HUES64 (cell line): Measurements from ENCODE around the gene LIN28A.

Experiments used
- H3K27ac ChIP-seq: 2 replicates; pipeline ENCODE4 v1.7.0; 2013; ENCODE audit warnings: low read depth, low read length, inconsistent platforms
- H3K27me3 ChIP-seq: 2 replicates; pipeline ENCODE4 v1.6.1; 2013; ENCODE audit warnings: mild to moderate bottlenecking, low read length; ENCODE audit not compliant: insufficient read depth
- H3K36me3 ChIP-seq: 2 replicates; pipeline ENCODE4 v1.6.1; 2013; ENCODE audit warnings: mild to moderate bottlenecking, low read length; ENCODE audit not compliant: insufficient read depth
- H3K4me1 ChIP-seq: 2 replicates; pipeline ENCODE4 v1.6.1; 2013; ENCODE audit warnings: mild to moderate bottlenecking, low read length, moderate library complexity; ENCODE audit not compliant: insufficient read depth
- H3K4me3 ChIP-seq: 2 replicates; pipeline ENCODE4 v1.5.1; 2013; ENCODE audit warnings: mild to moderate bottlenecking, low read length, moderate library complexity
- H3K9ac ChIP-seq: 2 replicates; pipeline ENCODE4 v1.6.1; 2013; ENCODE audit warnings: mild to moderate bottlenecking, low read depth, low read length
- H3K9me3 ChIP-seq: 2 replicates; pipeline ENCODE4 v1.6.1; 2013; ENCODE audit warnings: low read depth, low read length; ENCODE audit not compliant: insufficient read depth
- WGBS: fragments of 150-250, 120-280 bp; methylation state at CpG from one replicate; pipeline ENCODE4 v1.1.7; 2013; ENCODE audit warnings: missing lambda C conversion rate; 5-methylcytosine and 5-hydroxymethylcytosine counted together

The LIN28A gene

DNA sequence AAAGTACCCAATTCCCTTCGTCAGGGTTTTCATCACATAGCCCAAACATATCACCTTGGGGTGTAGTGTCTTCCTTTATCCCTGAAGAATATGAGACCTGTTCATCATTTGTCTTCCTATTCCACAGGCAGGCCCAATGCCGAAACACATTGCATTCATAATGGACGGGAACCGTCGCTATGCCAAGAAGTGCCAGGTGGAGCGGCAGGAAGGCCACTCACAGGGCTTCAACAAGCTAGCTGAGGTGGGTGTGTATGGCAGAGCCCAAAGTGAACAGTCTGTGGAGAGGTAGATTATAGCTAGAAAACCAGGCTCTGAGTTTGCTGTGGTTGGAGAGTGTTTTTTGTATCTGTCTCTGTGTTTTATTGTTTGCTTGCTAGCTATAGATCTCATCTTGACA lies 27.4 kb downstream of the LIN28A start:
- H3K9ac ChIP-seq, result no peak overlapping the region
- no peak overlapping the region for H3K27ac ChIP-seq
- peaks cover under 1% of the 10 kb centered on the region; the same call in 1 of the 2 replicates for H3K4me1 ChIP-seq
- H3K4me3 ChIP-seq, result no peak overlapping the region
- H3K27me3 ChIP-seq, result no peaks in the 10 kb centered on the region
- no peaks in the 10 kb centered on the region for H3K9me3 ChIP-seq
- WGBS, result 96% methylated on average over 6 of the region's 6 CpGs
- peaks cover 66% of the 10 kb centered on the region for H3K36me3 ChIP-seq

DNA sequence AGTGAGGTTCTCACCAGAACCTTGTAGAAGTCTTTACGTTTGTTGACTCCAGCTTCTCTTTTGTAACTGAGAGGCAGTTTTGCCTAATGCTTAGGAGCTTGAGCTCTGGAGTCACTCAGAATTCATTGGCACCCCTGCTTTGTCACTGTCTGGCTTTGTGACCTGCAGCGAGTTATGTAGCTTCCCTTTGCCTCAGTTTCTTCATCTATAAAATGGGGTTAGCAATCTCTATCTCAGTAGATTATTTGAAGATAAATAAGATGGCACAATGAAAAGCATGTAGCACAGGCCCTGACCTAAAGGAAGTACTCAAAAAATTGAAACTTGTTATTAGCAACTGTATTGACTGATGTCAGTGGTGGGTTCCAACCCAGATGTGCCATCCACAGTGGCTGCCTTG lies 29.6 kb downstream of the LIN28A start:
- WGBS, result 91% methylated on average over 2 of the region's 2 CpGs

DNA sequence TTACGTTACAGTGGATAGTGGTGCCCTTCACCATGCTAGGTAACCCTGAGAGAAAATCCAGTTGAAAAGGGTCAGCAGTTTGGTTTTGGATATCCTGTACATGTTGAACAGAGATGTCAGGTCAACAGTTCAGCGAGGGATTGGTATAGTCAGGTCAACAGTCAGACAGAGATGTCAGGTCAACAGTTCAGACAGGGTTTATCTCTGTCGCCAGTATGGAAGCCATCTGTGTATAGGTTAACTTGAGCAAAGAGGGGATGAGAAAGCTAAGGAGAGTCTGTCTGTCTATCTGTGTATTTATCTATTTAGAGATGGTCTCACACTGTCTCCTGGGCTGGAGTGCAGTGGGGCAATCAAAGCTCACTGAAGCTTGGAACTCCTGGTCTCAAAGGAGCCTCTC lies 39.3 kb downstream of the LIN28A start:
- peaks cover 68% of the 10 kb centered on the region for H3K36me3 ChIP-seq
- H3K27ac ChIP-seq, result no peak overlapping the region
- H3K4me3 ChIP-seq, result no peak overlapping the region
- H3K9me3 ChIP-seq, result no peaks in the 10 kb centered on the region
- H3K9ac ChIP-seq, result no peak overlapping the region
- WGBS, result 92% methylated on average over 3 of the region's 3 CpGs
- H3K4me1 ChIP-seq, result no peaks in the 10 kb centered on the region
- no peaks in the 10 kb centered on the region for H3K27me3 ChIP-seq

More for the DNA sequence above, 29.6 kb downstream of the LIN28A start:
- H3K27me3 ChIP-seq, result no peaks in the 10 kb centered on the region
- no peak overlapping the region for H3K9ac ChIP-seq
- no peak overlapping the region for H3K27ac ChIP-seq
- no peak overlapping the region for H3K4me3 ChIP-seq
- no peaks in the 10 kb centered on the region for H3K4me1 ChIP-seq
- no peaks in the 10 kb centered on the region for H3K9me3 ChIP-seq
- H3K36me3 ChIP-seq, result peaks cover 78% of the 10 kb centered on the region

- Histone ChIP-seq H3K9ac (no peak overlapping the region), H3K4me3 (no peak overlapping the region), H3K27ac (no peak overlapping the region), H3K4me1 (no peaks in the 10 kb centered on the region), H3K36me3 (peaks cover 69% of the 10 kb centered on the region), H3K9me3 (no peaks in the 10 kb centered on the region), H3K27me3 (no peaks in the 10 kb centered on the region)
- WGBS, result 99% methylated on average over 3 of the region's 3 CpGs
These were observed 40.3 kb downstream of the LIN28A start for GRCh38 chr1:26450908-26451307.

DNA sequence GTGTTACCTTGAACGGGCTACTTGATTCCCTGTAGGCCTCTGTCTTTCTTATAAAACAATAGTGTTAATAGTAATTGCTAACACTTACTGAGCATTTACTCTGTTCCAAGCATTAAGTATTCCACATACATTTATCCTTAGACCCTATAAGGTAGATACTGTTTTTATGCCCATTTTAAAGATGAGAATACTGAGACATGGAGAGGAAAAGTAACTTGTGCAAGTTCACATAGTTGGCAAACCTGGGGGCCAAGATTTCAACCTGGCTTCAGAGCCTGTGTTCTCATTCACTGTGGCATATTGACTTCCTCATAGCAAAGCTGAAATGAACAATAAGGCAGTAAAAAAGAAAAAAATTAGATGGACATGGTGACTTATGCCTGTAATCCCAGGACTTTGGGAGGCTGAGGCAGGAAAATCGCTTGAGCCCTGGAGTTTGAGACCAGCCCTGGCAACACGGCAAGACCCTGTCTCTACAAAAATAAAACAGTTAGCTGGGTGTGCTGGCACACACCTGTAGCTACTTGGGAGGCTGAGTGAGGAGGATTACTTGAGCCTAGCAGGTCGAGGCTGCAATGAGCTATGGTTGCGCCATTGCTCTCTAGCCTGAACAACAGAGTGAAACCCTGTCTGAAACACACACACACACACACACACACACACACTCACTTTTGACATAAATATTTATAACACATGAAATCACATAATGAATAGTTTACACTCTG lies 42.0 kb downstream of the LIN28A start:
- Histone ChIP-seq H3K4me1 (no peaks in the 10 kb centered on the region), H3K9me3 (no peaks in the 10 kb centered on the region), H3K36me3 (peaks cover 63% of the 10 kb centered on the region), H3K27me3 (no peaks in the 10 kb centered on the region), H3K4me3 (no peak overlapping the region), H3K9ac (no peak overlapping the region), H3K27ac (no peak overlapping the region)
- WGBS, result 96% methylated on average over 5 of the region's 5 CpGs

GRCh38 chr1:26459148-26459547 lies 48.5 kb downstream of the LIN28A start:
- 82% methylated on average over 1 of the region's 1 CpG for WGBS
- no peak overlapping the region for H3K27ac ChIP-seq
- peaks cover 69% of the 10 kb centered on the region for H3K36me3 ChIP-seq
- no peaks in the 10 kb centered on the region for H3K9me3 ChIP-seq
- no peak overlapping the region for H3K4me3 ChIP-seq
- H3K4me1 ChIP-seq, result no peaks in the 10 kb centered on the region
- H3K27me3 ChIP-seq, result no peaks in the 10 kb centered on the region
- H3K9ac ChIP-seq, result no peak overlapping the region

DNA sequence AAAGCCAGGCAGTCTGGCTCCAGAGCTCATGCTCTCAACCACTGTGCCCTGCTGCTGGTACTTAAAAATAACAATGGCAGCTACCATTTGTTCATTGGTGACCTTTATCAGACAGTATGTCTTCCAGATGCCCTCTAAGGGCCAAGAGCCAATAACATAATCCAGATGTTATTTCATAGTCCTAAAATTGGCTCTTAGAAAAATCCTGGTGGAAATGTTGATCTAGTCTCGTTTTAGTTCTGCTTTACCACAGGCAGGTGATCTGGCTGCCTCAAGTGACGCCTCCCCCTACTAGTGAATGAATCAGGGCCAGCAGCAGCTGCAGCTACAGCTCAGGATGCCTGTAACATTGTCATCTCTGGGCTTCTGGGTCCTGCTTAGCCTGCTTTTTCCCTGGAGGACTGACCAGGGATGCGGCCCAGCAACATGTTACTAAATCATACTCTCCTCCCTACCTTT lies 49.0 kb downstream of the LIN28A start:
- no peak overlapping the region for H3K4me3 ChIP-seq
- H3K9me3 ChIP-seq, result no peaks in the 10 kb centered on the region
- WGBS, result 93% methylated on average over 3 of the region's 3 CpGs
- no peaks in the 10 kb centered on the region for H3K4me1 ChIP-seq
- no peaks in the 10 kb centered on the region for H3K27me3 ChIP-seq
- no peak overlapping the region for H3K27ac ChIP-seq
- no peak overlapping the region for H3K9ac ChIP-seq
- H3K36me3 ChIP-seq, result peaks cover 73% of the 10 kb centered on the region

- H3K27ac ChIP-seq, result peak overlapping the region; percentile 33; the same call in 1 of the 2 replicates
- no peaks in the 10 kb centered on the region for H3K27me3 ChIP-seq
- H3K4me1 ChIP-seq, result peaks cover 22% of the 10 kb centered on the region
- no peak overlapping the region for H3K9ac ChIP-seq
- no peaks in the 10 kb centered on the region for H3K9me3 ChIP-seq
- H3K36me3 ChIP-seq, result peaks cover 60% of the 10 kb centered on the region
- WGBS, result 91% methylated on average over 10 of the region's 10 CpGs
- H3K4me3 ChIP-seq, result no peak overlapping the region
These were observed 58.3 kb downstream of the LIN28A start for GRCh38 chr1:26468911-26469310.

GRCh38 chr1:26469558-26469957 lies 58.9 kb downstream of the LIN28A start:
- Histone ChIP-seq H3K4me3 (no peak overlapping the region), H3K27ac (0 out of 2 replicates have a peak overlapping the region, but pooled peaks have one; percentile 33), H3K36me3 (peaks cover 62% of the 10 kb centered on the region), H3K27me3 (no peaks in the 10 kb centered on the region), H3K9me3 (no peaks in the 10 kb centered on the region), H3K9ac (no peak overlapping the region), H3K4me1 (peaks cover 24% of the 10 kb centered on the region)
- 93% methylated on average over 5 of the region's 5 CpGs for WGBS

- Histone ChIP-seq H3K36me3 (peaks cover 56% of the 10 kb centered on the region), H3K9me3 (no peaks in the 10 kb centered on the region), H3K27me3 (no peaks in the 10 kb centered on the region), H3K4me1 (peaks cover 24% of the 10 kb centered on the region), H3K9ac (peak overlapping the region; percentile 84; the same call in 1 of the 2 replicates), H3K27ac (no peak overlapping the region; the same call in 1 of the 2 replicates), H3K4me3 (peak overlapping the region; percentile 82)
- WGBS, result 54% methylated on average over 14 of the region's 14 CpGs
These were observed 60.4 kb downstream of the LIN28A start for GRCh38 chr1:26470878-26471497.

DNA sequence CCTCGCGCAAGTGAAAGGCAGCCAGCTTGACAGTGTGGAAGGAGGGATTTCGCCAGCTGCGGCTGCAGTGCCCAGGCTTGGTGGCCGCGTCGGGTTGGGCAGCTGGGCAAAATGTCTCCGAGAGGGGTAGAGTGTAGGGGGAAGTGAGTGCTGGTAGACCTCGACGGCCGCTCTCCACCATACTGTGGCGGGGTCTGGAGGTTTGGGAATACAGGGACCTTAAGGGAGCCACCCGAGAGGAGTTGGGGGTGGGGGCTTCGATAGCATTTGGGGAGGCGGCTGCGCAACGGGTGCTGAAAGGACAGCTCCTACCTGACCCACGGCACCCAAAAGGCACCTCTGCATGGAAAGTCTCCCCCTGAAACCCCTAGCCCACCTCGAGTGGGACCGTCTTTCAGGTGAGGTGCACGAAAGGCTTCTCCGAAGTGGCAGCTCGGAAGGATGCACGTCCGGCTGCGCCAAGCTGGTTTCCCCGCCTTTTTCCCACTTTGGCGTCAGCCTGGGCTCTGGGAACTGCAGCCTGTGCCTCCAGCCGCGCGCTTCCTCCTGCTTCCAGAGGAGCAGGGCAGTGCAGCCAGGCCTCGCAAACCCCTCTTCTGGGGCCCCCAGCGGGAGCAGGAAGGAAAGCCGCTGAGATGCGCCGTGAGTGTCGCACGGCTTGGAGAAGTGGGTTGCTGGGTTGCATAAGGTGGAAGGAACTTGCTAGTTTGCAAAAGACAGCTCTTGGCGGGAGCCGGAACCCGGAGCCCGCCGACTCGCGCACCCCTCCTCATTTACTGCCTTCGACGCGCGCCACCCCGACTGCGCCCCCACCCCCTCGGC lies 61.1 kb downstream of the LIN28A start:
- H3K4me1 ChIP-seq, result peaks cover 24% of the 10 kb centered on the region
- no peaks in the 10 kb centered on the region for H3K27me3 ChIP-seq
- H3K9me3 ChIP-seq, result no peaks in the 10 kb centered on the region
- 1% methylated on average over 52 of the region's 52 CpGs for WGBS
- peak overlapping the region; percentile 100 for H3K27ac ChIP-seq
- H3K9ac ChIP-seq, result peak overlapping the region; percentile 84
- peaks cover 56% of the 10 kb centered on the region for H3K36me3 ChIP-seq
- H3K4me3 ChIP-seq, result peak overlapping the region; percentile 82
